Neural cell (in vitro differentiated cells): ENCODE measurements around the gene FBXO46.
A peak's percentile ranks its signal among the peaks of the same experiment; 100 is the strongest.

Source experiments
- EP300 ChIP-seq: fragments of 450-650 bp; conservative IDR thresholded peaks from 2 replicates; pipeline ENCODE4 v1.6.1; 2014; ENCODE audit warnings: antibody characterized with exemption, mild to moderate bottlenecking, moderate library complexity; ENCODE audit not compliant: poor library complexity, severe bottlenecking
- EZH2 ChIP-seq: fragments of 200-600, 300-800 bp; shearing (Covaris generic), sonication (generic); IDR thresholded peaks from 2 replicates; pipeline ENCODE4 v1.6.1; 2014; ENCODE audit warnings: antibody characterized with exemption, low read length, borderline replicate concordance, mild to moderate bottlenecking; ENCODE audit not compliant: insufficient read depth, poor library complexity, severe bottlenecking
- POLR2AphosphoS5 ChIP-seq: IDR thresholded peaks from 2 replicates; pipeline ENCODE4 v1.6.1; 2012
- RAD21 ChIP-seq: fragments of 450-650 bp; conservative IDR thresholded peaks from 2 replicates; pipeline ENCODE4 v1.6.1; 2014; ENCODE audit warnings: antibody characterized with exemption, mild to moderate bottlenecking, moderate library complexity
- SMC3 ChIP-seq: fragments of 450-650 bp; conservative IDR thresholded peaks from 2 replicates; pipeline ENCODE4 v1.6.1; 2014; ENCODE audit warnings: antibody characterized with exemption, mild to moderate bottlenecking, moderate library complexity; ENCODE audit not compliant: poor library complexity
- TAF1 ChIP-seq: IDR thresholded peaks from 2 replicates; pipeline ENCODE4 v1.6.1; 2012; ENCODE audit warnings: low read depth
- TF ChIP-seq, protein P1 (sequence below): fragments of 450-650 bp; IDR thresholded peaks from 2 replicates; pipeline ENCODE4 v1.5.1; 2014; ENCODE audit warnings: antibody characterized with exemption, mild to moderate bottlenecking, moderate library complexity; ENCODE audit not compliant: poor library complexity, severe bottlenecking
- TF ChIP-seq, protein P2 (sequence below): IDR thresholded peaks from 2 replicates; pipeline ENCODE4 v1.6.1; 2012; ENCODE audit warnings: borderline replicate concordance

DNA sequence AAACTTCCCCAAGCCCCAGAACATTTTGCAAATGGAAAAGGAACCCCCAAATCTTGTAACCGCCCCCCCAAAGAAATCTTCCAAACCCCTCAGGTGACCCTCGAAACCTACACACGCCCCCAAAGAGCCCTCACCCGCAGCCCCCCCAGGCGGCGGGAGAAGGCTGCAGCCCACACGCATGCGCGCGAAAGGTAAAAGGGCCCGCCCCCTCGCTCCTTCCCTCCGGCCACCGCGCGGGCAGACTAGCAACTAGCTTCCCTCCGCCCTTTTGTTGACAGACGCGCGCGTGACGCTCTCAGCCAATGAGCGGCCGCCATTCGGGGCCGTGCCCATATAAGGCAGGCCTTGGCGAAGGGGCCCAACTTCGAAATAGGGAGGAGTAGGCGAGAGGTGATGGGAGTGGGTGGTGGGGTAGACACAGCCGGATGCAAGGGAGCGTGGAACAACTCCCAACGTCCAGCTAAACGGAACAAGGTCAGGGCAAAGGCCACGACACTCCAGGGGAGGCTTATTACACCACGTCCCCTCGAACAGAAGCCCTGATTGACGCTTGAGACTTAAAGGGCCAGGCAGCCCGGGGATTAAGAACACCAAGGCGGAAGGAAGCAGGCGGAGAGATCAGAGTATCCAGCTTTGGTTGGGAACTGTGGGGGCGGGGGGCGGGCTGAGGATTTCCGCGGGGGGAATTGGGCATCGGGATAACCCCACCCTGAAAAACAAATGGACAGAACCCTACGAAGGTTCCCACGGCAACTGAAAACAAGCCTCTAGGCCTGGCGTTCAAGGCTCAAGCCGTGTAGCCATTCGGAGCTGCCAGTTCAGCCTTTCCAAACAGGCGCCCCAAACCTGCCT lies 13.3 kb downstream of the FBXO46 start:
- no peak for TF ChIP-seq EZH2
- TF ChIP-seq RAD21: no peak
- TF ChIP-seq, protein P1, sequence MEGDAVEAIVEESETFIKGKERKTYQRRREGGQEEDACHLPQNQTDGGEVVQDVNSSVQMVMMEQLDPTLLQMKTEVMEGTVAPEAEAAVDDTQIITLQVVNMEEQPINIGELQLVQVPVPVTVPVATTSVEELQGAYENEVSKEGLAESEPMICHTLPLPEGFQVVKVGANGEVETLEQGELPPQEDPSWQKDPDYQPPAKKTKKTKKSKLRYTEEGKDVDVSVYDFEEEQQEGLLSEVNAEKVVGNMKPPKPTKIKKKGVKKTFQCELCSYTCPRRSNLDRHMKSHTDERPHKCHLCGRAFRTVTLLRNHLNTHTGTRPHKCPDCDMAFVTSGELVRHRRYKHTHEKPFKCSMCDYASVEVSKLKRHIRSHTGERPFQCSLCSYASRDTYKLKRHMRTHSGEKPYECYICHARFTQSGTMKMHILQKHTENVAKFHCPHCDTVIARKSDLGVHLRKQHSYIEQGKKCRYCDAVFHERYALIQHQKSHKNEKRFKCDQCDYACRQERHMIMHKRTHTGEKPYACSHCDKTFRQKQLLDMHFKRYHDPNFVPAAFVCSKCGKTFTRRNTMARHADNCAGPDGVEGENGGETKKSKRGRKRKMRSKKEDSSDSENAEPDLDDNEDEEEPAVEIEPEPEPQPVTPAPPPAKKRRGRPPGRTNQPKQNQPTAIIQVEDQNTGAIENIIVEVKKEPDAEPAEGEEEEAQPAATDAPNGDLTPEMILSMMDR: peak; percentile 49
- TF ChIP-seq SMC3: no peak
- peak; percentile 47 for TF ChIP-seq TAF1
- TF ChIP-seq POLR2AphosphoS5: peak; percentile 90
- TF ChIP-seq, protein P2, sequence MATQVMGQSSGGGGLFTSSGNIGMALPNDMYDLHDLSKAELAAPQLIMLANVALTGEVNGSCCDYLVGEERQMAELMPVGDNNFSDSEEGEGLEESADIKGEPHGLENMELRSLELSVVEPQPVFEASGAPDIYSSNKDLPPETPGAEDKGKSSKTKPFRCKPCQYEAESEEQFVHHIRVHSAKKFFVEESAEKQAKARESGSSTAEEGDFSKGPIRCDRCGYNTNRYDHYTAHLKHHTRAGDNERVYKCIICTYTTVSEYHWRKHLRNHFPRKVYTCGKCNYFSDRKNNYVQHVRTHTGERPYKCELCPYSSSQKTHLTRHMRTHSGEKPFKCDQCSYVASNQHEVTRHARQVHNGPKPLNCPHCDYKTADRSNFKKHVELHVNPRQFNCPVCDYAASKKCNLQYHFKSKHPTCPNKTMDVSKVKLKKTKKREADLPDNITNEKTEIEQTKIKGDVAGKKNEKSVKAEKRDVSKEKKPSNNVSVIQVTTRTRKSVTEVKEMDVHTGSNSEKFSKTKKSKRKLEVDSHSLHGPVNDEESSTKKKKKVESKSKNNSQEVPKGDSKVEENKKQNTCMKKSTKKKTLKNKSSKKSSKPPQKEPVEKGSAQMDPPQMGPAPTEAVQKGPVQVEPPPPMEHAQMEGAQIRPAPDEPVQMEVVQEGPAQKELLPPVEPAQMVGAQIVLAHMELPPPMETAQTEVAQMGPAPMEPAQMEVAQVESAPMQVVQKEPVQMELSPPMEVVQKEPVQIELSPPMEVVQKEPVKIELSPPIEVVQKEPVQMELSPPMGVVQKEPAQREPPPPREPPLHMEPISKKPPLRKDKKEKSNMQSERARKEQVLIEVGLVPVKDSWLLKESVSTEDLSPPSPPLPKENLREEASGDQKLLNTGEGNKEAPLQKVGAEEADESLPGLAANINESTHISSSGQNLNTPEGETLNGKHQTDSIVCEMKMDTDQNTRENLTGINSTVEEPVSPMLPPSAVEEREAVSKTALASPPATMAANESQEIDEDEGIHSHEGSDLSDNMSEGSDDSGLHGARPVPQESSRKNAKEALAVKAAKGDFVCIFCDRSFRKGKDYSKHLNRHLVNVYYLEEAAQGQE: peak; percentile 32
- peak; percentile 95 for TF ChIP-seq EP300
